ENCODE measurements around the gene NUDT8.
A peak's percentile ranks its signal among the peaks of the same experiment; 100 is the strongest.

The NUDT8 gene
- total RNA-seq: 1.9 to 2.0 reads per million in 2 experiments

GRCh38 chr11:67629386-67630227 lies at the start of gene NUDT8:
TSS of gene NUDT8 (minus strand) at chr11:67629937. CDS start at chr11:67629911, 26 bp downstream.
- peak; percentile 80 for DNase-seq (ENCODE audit: low read depth)

- DNase-seq (ENCODE audit: low read depth): no peak
These were observed 45.5 kb upstream of the NUDT8 start for GRCh38 chr11:67675058-67675747.

GRCh38 chr11:67674442-67674871 lies 44.7 kb upstream of the NUDT8 start, which contains the start of gene ALDH3B2:
TSS of gene ALDH3B2 (minus strand) at chr11:67674623. CDS start at chr11:67666935, 7,688 bp downstream.
- no peak for DNase-seq (ENCODE audit: low read depth)

- no peak for DNase-seq (ENCODE audit: low read depth)
These were observed 44.2 kb upstream of the NUDT8 start for GRCh38 chr11:67673902-67674301.

- DNase-seq (ENCODE audit: low read depth): no peak
These were observed 43.6 kb upstream of the NUDT8 start for GRCh38 chr11:67673358-67673757.

GRCh38 chr11:67671211-67671520 lies 41.4 kb upstream of the NUDT8 start:
- no peak for DNase-seq (ENCODE audit: low read depth)

GRCh38 chr11:67670316-67671210 lies 40.8 kb upstream of the NUDT8 start:
- no peak for DNase-seq (ENCODE audit: low read depth)

GRCh38 chr11:67668192-67668551 lies 38.4 kb upstream of the NUDT8 start:
- DNase-seq (ENCODE audit: low read depth): no peak

- DNase-seq (ENCODE audit: low read depth): no peak
These were observed 37.9 kb upstream of the NUDT8 start for GRCh38 chr11:67667490-67668191.

GRCh38 chr11:67666676-67667489 lies 37.1 kb upstream of the NUDT8 start:
- no peak for DNase-seq (ENCODE audit: low read depth)

GRCh38 chr11:67666303-67666645 lies 36.5 kb upstream of the NUDT8 start:
- DNase-seq (ENCODE audit: low read depth): no peak

GRCh38 chr11:67665541-67666302 lies 36.0 kb upstream of the NUDT8 start:
- no peak for DNase-seq (ENCODE audit: low read depth)

GRCh38 chr11:67664696-67665540 lies 35.2 kb upstream of the NUDT8 start:
- no peak for DNase-seq (ENCODE audit: low read depth)

- no peak for DNase-seq (ENCODE audit: low read depth)
These were observed 34.5 kb upstream of the NUDT8 start for GRCh38 chr11:67664213-67664585.

GRCh38 chr11:67663532-67664212 lies 33.9 kb upstream of the NUDT8 start:
- no peak for DNase-seq (ENCODE audit: low read depth)

- DNase-seq (ENCODE audit: low read depth): no peak
These were observed 33.2 kb upstream of the NUDT8 start for GRCh38 chr11:67662835-67663531.

- no peak for DNase-seq (ENCODE audit: low read depth)
These were observed 32.6 kb upstream of the NUDT8 start for GRCh38 chr11:67662142-67662834.
